Nephron progenitor cell (in vitro differentiated cells): ENCODE measurements around the gene STEAP3.

Experiments
- DNase-seq: peaks from one replicate; pipeline ENCODE4 v3.0.0; 2021
- H3K27ac Mint-ChIP-seq: 2 replicates; pipeline ENCODE4 v1.8.0; 2021; ENCODE audit warnings: mild to moderate bottlenecking, moderate library complexity, mixed read lengths
- H3K27me3 Mint-ChIP-seq: 2 replicates; pipeline ENCODE4 v1.8.0; 2021; ENCODE audit warnings: mild to moderate bottlenecking, low read depth, mixed read lengths; ENCODE audit not compliant: poor library complexity
- H3K36me3 Mint-ChIP-seq: 2 replicates; pipeline ENCODE4 v1.8.0; 2021; ENCODE audit warnings: low read depth, mixed read lengths
- H3K4me1 Mint-ChIP-seq: 2 replicates; pipeline ENCODE4 v1.8.0; 2021; ENCODE audit warnings: mixed read lengths
- H3K4me3 Mint-ChIP-seq: 2 replicates; pipeline ENCODE4 v1.8.0; 2021; ENCODE audit warnings: mild to moderate bottlenecking, moderate library complexity, mixed read lengths
- H3K9me3 Mint-ChIP-seq: 2 replicates; pipeline ENCODE4 v1.8.0; 2021; ENCODE audit warnings: mild to moderate bottlenecking, moderate library complexity, mixed read lengths
- TF ChIP-seq, protein P1 (sequence below): fragments of 200-600 bp; sonication (generic); IDR thresholded peaks from 2 replicates; pipeline ENCODE4 v1.5.0; 2021; ENCODE audit warnings: antibody characterized with exemption

Gene STEAP3

GRCh38 chr2:119219873-119220272 is 3.8 kb upstream of the STEAP3 start:
- Mint-ChIP-seq H3K4me3 (no peak overlapping the region), H3K36me3 (no peaks in the 10 kb centered on the region), H3K4me1 (peaks cover 16% of the 10 kb centered on the region), H3K27ac (no peak overlapping the region), H3K27me3 (peaks cover 68% of the 10 kb centered on the region), H3K9me3 (no peaks in the 10 kb centered on the region)
- no peak for DNase-seq
- TF ChIP-seq, protein P1, sequence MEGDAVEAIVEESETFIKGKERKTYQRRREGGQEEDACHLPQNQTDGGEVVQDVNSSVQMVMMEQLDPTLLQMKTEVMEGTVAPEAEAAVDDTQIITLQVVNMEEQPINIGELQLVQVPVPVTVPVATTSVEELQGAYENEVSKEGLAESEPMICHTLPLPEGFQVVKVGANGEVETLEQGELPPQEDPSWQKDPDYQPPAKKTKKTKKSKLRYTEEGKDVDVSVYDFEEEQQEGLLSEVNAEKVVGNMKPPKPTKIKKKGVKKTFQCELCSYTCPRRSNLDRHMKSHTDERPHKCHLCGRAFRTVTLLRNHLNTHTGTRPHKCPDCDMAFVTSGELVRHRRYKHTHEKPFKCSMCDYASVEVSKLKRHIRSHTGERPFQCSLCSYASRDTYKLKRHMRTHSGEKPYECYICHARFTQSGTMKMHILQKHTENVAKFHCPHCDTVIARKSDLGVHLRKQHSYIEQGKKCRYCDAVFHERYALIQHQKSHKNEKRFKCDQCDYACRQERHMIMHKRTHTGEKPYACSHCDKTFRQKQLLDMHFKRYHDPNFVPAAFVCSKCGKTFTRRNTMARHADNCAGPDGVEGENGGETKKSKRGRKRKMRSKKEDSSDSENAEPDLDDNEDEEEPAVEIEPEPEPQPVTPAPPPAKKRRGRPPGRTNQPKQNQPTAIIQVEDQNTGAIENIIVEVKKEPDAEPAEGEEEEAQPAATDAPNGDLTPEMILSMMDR: no peak

DNA sequence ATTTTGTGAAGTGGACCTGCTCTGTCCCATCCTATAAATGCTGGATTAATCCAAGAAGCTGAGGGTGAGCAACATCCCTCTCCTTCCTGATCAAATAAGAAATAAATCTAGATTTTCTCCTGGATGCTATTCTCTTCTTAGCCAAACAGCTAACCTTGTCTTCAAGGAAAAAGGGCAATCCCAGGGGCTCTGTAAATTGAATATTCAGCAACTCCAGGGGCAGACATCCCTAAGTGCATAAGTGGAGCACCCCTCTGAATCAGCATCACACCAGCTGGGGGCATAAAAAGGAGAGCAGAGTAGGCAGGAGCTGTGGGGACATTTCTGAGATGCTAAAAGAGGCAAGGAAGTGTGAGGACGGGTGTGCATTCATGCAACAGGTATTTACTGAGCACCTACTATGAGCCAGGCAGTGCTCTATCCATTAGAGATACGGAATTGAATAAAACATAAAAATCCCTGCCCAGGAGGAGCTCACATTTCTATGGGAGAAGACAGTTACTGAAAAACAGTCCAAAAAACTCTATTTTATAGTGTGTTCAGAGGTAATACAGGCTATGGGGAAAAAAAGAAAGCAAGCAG is 2.8 kb upstream of the STEAP3 start:
- Mint-ChIP-seq H3K27me3 (peaks cover 72% of the 10 kb centered on the region), H3K4me1 (peaks cover 16% of the 10 kb centered on the region), H3K36me3 (no peaks in the 10 kb centered on the region), H3K27ac (peak overlapping the region; percentile 11), H3K9me3 (no peaks in the 10 kb centered on the region), H3K4me3 (no peak overlapping the region)
- TF ChIP-seq, protein P1: no peak
- DNase-seq: no peak

DNA sequence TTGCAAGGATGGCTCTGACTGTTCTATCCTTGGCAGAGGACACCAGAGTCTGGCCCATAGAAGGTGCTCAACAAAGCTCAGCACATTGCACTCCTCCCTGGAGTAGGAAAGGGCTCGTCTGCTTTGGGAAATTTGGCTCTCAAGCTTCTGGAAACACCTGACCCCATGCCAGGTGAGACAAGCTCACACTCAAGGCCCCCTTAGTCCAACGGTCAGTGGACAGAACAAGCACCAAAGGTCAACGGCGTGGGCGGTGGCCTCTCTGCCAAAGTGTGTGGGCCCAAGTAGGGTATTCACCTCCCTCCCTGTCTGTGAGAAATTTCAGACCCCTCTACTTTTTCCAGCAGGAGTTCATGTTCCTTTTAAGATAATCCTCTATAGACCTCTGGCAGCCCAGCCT is 2.0 kb upstream of the STEAP3 start:
- H3K27me3 Mint-ChIP-seq: peaks cover 77% of the 10 kb centered on the region
- no peak for DNase-seq
- H3K36me3 Mint-ChIP-seq: no peaks in the 10 kb centered on the region
- H3K9me3 Mint-ChIP-seq: no peaks in the 10 kb centered on the region
- TF ChIP-seq, protein P1: no peak
- peaks cover 16% of the 10 kb centered on the region for H3K4me1 Mint-ChIP-seq
- H3K4me3 Mint-ChIP-seq: no peak overlapping the region
- no peak overlapping the region for H3K27ac Mint-ChIP-seq

DNA sequence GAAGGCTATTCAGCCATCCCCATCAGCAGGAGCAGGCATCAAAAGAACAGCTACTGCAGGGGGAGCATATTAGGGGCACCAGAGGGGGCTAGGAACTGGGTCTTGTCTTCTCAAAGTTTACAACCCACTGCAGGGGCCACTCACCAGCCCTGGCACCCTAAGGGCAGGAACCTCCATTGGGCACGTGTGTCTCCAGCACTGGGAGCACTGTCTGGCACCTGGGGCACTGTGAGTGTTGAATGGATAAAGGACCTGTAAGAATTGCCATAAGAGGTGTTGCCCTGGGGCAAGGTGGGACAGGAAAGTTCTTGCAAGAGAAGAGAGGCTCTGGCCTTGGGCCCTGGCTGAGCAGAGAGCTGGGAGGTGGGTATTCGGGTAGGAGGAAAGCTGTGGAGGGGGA is 1.4 kb upstream of the STEAP3 start:
- no peak overlapping the region for H3K4me3 Mint-ChIP-seq
- H3K4me1 Mint-ChIP-seq: peaks cover 16% of the 10 kb centered on the region
- H3K27ac Mint-ChIP-seq: no peak overlapping the region
- no peak for DNase-seq
- TF ChIP-seq, protein P1: no peak
- peaks cover 78% of the 10 kb centered on the region for H3K27me3 Mint-ChIP-seq
- H3K36me3 Mint-ChIP-seq: no peaks in the 10 kb centered on the region
- no peaks in the 10 kb centered on the region for H3K9me3 Mint-ChIP-seq

GRCh38 chr2:119222863-119223520 is 642 bp upstream of the STEAP3 start:
- H3K27me3 Mint-ChIP-seq: peaks cover 72% of the 10 kb centered on the region
- DNase-seq: no peak
- H3K27ac Mint-ChIP-seq: no peak overlapping the region
- H3K36me3 Mint-ChIP-seq: no peaks in the 10 kb centered on the region
- TF ChIP-seq, protein P1: no peak
- peaks cover 16% of the 10 kb centered on the region for H3K4me1 Mint-ChIP-seq
- peak overlapping the region; percentile 59 for H3K4me3 Mint-ChIP-seq
- no peaks in the 10 kb centered on the region for H3K9me3 Mint-ChIP-seq
